Muscle of back (tissue), 11 donors: ENCODE measurements around the gene CEND1. TPM values are rescaled to one million over a fixed set of nuclear protein-coding genes. Genes with fewer than 3 reads are reported as not detected.

Experiments
- DNase-seq, 3 donors: peaks; one replicate each; pipeline versions ENCODE4 v3.0.0 to v3.0.0-alpha.2; 2013
- polyA plus RNA-seq, 10 donors: library from polyadenylated mRNA; unstranded; fragments of 120-200 nt; gene quantifications; one replicate each; pipeline ENCODE4 v1.2.1, GENCODE V29; 2013; ENCODE audit not compliant: insufficient read length in 10 of 10

Gene CEND1
- polyA plus RNA-seq, 10 donors, result 0.35 to 1.0 (median 0.60) TPM

DNA sequence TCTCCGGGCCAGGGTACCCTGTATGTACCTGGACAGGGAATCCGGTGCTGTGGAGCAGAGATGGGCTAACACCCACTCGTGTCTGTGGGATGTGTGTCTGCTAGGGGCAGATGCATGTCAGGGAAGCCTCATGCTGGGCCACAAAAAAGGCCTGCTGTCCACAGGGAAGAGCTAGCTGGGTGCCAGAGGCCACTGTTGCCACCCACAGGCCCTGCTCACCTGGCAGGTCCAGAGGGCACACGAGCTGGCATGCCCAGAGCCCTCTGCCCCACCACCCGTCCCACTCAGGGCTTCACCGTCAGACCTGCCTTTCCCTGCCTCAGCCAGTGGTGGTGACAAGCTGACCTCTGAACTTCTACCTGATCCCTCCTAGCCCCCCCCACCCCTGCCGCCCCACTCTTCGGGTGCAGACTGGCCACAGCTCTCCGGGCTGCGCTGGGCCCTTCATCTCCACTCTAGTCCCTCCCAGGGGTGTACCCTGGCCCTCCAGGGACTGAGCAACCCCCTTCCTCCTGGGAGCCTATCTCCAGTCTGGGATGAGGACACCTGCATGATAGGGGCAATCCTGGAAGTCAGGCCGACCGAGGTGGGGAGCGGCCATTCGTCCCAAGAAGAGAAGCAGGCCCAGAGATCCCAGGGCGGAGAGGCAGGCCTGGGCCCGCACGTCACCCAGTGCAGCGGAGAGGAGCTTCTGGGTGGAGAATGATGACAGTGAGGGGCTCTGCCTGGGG is 6.8 kb upstream of the CEND1 start:
- no peak for DNase-seq

DNA sequence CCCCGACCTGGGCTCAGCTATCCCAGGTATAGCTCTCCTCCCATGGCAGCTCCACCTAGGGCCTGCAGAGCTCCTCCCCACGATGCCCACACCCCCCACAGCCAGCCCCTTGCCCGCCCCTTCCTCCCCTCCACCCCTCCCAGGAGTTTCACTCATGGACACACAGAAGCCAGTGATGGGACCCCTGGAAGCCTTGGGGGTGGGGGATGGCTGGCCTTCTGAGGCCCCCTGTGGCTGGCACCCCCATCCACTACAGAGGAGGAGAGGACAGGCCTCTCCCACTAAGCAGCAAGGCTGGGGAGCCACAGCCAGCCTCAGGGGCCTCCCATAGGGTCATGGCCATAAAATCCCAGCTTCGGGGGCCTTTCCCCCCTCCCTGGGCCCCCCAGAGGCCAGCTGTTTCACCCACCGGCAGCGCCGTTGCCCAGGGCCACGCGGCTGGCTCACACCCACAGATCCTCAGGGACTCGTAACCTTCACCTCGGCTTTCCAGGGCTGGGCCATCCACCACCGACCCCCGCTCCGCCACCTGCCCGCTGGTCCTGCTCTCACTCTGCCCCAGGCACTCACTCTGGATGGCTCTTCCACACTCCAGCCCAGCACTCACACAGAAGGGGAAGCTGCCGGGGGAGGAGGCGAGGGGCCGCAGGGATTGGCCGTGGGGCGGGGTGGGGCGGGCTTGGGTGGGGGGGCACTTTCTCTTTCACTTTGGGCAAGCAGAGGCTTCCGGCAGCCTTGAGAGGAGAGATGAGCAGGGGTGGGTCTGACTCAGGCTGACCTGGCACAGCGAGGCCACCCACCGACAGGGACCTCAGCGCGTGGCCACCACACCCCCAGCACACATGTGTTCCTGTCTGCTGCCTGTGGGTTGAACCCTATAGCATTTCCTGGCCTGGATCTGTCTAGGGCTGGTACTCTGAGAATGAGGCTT is 6.0 kb upstream of the CEND1 start:
- DNase-seq, result peak; percentile 69 to 87 (median 77)

DNA sequence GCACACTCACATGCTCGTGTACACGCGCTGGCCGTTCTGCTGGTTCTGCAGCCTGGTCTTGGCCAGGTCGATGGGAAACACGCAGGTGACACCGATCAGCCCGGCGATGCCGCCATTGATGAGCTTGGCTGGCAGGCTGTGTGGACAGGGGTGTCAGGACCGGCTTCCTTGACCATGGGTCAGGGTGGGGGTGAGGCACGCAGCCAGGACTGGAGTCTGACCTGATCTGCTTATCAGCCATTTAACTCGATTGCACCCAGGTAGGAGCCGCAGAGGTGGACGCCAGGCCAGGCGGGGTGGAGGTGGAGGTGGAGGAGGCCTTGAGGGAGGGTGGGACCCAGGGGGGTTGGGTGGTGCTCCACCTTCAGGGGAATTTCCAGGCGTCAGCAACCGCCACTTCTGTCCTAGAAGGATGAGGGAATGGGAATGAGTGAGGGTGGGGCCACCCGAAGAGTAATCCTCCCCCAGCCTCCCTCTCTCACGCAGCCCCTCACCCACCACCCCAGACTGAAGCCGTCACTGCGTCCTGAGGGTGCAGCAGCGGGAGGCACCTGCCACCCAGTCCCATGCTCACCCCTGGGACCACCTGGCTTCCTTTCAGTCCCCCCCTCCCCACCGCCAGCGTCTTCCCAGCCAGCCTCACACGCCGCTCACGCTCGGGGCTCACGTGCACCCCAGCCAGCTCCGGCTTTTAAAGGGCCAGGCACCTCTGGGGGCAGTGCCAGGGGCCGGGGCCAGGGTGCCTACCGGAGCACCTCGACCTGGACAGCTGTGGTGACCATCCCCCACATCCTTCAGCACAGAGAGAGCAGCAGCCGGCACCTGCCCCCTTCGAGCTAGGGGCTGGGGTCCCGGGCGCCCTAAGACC is 5.1 kb upstream of the CEND1 start:
- no peak for DNase-seq

DNA sequence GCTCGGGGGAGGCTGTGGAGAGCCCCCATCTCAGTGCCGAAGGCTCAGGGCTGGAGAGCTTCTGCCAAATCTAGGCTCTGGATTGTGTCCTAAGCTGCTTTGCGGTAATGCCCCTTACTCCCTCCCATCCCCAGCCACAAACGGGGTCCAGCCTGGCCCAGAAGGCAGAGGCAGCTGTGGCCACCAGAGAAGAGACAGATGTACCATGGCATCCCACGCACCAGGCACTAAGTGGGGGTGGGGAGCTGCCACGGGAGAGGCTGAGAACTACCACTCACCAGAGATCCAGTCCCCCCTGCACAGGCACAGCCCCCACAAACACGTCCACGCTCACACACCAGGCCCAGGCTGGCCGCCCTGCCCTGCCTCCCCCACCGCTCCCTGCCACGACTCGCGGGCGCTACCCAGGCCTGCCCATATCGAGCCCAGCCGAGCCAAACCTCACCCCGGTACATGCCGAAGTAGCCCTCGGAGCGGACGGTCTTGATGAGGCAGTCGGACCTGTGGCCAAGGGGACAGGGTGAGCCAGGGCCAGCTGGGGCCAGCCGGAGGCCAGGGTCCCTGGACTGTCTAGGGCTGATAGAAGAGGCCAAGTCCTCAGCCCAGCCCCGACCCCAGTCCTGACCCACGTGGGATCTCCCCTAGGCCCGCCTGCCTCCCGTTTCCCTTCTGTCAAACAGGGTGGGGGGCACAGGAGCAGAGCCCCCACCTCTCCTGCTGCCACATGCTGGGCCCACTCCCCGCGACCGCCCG is 4.3 kb upstream of the CEND1 start:
- DNase-seq, result no peak

DNA sequence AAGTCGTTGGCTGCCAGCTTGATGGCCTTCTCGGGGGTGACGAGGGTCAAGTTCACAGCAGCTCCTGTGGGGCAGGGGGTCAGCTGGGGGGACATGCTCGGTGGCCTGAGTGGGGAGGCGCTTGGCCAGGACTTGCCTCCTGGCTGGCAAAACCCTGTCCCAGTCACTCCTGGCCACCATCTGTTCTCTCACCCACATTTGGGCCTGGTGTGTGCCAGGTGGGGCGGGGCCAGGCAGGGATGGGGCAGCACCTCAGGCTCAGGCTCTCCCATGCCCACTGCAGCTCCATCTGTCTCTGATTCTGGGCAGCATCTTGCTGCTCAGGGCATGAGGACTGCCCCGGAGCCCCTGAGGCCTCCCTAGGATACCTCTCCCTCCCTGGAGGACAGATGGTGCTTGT is 3.7 kb upstream of the CEND1 start:
- DNase-seq, result no peak

DNA sequence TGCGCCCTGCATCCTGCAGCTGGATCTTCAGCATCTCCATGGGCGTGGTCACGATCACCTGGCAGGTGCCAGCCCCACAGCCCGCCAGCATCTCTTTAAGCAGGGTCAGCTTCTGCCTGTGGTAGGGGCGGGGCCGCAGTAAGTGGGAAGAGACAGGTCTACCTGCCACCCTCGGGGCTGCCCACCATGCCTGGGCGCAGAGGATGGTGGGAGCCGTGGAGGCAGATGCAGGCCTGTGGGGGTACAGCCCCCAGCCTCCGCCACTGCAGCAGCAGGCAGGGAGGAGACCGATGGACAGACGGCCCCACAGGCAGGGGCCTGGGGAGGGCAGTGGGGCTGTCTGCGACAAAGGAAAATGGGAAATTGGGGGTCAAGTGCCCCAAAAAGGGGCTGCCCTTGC is 3.0 kb upstream of the CEND1 start:
- no peak for DNase-seq

DNA sequence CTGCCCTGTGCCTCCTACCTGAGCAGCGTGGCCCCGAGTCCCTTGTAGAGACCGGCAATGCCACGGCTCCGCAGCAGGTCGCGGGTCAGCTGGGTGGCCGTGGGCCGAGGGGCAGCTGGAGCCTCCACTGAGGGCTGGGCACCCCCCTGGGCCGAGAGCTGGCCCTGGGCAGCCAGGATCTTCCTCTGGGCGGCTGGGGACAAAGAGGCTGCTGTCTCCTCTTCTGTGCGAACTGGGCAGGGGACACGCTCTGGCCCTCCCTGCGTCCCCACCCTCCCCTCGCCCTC is 2.6 kb upstream of the CEND1 start:
- DNase-seq, result no peak

DNA sequence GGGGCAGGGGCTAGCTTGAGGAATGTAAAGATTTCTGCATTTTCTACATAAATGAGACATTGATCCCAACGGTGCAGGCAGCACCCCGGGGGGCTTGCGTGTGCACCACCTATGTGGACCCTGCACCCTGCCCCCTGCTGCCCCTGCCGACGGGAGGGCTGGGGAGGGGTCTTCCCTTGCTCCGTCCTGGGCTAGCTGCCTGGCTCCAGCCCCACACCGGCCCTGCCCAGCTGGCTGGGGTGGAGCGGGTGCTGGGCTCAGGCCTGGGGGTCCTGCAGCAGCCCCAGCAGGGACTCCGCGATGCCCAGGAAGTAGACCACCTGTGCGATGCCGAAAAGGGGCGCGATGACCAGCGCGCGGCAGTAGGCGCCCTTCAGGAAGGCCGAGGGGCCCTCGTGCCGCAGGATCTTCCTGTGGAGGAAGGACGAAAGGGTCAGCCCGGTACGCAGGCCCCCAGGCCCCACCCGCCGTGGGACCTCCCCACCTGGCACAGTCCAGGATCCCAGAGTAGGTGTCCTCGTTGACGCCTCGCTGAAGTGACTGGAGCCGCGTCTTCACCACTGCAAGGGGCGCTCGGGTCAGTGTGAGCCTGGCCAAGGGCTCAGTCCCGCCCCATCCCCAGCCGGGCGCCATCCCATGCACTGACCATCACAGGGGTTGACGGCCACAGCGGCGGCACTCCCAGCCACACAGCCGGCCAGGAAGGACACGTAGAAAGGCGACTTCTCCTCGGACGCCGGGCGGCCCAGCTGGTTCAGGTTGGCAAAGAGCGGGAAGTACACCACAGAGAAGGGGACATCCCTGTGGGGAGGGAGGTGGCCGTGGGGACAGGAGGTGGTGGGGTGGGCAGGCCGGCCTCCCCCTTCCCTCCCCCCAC is 2.0 kb upstream of the CEND1 start:
- DNase-seq, result no peak

DNA sequence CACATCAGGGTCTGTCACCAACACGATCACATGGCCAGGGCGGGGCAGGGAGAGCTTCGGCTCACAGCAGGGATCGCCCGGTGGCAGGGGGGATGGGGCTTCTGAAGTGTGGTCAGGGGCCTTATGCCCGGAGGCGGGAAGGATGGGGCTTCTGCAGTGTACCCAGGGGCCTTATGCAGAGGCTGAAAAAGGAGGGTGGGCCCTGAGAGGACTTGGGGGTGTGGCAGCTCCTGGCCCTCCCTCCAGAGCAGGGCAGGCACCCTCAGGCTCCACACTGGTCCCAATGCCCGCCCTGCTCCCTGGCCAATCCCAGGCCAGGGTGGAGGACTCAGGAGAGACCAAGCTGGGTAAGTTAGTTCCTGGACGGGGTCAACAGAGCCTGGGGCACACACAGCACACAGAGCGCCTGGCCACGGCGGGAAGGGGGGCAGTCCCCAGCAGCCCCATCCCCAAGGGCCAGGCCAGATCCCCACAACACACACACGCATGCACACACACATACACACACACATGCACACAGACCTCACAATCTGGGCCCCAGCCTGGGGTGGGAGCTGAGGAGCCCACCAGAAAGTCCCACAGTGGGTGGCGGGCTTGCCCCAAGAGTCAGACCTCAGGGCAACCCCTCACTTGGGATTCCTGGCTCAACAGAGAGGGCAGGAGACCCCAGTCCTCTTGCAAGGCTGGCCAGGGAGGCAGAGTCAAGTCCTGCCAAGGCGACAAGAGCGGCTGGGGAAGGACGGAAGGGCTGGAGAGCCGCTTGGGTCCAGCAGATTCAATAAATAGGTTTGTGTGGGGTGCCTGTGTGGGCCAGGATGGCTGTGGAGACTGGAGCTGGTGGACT is 1.1 kb upstream of the CEND1 start:
- no peak for DNase-seq

DNA sequence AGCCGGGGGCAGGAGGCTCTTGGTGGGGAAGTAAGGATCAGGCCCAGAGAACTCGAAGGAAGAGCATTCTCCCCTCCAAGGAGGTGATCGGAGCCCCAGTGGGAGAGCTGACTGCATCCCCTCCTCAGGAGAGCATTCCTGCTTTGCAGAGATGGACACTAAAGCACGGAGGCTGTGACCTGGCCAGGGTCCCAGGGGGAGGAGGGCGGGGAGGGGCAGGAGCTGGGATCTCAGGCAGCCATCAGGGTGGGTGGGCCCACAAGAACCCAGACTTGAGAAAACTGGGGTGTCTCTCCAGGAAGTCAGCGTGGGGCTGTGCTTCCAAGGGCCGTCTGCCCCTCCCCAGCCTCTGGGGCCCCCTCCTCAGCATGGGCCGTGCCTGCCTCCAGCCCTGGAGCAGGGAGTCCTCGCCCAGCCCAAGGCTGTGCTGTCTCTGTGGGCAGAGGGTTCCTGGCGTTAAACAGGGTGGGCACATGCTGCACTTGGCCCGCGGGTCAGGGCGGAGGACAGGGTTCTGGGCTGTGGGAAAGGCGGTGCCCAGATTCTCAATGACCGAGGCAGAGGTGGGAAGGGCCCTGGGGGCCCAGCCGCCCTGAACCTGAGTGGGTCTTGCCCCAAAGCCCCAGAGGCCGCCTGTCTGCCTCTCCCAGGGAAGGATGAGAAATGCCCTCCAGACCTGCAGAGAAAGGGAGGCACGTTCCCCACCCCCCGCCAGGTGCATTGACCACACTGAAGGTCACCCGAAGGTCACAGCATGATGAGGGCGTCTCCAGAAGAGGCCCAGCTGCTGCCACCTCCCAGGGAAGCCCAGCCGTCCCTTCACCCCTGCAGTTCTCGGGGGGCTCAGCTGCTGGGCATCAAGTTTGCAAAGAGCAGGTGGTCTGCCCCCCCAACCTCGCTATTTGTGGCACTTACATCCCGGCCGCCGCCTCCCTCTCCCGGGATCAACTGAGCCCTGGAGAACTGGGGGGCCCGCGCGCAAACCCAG is 643 bp downstream of the CEND1 start:
- DNase-seq, result no peak

DNA sequence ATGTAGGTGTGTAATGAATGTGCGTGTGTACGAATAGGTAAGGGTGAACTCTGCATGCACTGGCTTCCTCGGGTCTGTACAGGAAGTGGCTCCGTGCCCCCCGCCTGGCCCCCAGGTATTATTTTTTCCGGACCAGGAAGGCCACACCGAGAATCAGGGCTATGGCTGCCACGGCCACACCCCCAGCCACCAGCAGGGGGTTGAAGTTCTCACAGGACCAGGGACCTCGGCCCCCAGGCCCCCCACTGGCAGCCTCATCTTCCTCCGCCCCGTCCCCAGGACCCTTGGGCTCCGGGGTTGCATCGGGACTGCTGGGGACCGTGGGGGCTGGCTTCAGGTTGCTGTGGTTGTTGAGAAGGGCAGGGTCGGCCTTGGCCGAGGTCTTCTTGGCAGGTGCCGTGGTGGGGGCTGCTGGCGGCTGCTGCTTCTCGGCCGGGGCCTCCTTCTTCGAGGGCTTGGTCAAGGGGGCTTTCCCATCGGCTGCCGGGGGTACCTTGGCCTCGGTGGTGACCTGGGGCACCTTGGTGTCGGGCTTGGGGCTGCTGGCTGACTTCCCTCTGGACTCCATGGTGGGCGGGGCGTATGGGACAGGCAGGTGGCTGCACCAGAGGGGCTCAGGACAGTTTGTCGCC is 1.8 kb downstream of the CEND1 start:
- DNase-seq, result no peak

DNA sequence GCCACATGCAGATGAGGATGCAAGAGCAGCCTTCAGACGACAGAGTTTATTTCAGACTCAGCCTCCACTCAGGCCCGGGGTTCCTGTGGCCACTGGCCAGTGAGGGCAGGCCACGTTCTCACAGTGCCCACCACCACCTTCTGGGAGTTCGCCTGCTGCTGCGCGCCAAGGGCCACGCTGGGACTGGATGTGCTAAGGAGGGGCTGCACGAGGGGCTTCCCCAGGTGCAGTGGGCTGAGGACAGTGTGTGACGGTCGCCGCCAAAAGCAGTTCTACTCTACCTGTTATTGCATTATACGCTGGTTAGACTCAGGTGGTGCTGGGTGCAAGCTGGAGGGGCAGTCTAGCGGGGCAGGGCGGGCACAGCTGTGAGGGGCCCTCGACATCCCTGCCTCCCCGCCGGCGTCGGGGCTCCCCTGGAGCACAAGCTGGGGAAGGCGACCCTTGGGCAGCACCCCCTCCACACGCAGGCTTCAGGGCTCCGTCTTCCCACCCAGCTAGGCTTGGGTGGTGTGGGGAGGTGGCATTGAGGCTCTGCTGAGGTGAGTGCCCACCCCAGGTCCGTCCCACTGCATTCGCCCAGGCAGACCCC is 2.7 kb downstream of the CEND1 start:
- no peak for DNase-seq

DNA sequence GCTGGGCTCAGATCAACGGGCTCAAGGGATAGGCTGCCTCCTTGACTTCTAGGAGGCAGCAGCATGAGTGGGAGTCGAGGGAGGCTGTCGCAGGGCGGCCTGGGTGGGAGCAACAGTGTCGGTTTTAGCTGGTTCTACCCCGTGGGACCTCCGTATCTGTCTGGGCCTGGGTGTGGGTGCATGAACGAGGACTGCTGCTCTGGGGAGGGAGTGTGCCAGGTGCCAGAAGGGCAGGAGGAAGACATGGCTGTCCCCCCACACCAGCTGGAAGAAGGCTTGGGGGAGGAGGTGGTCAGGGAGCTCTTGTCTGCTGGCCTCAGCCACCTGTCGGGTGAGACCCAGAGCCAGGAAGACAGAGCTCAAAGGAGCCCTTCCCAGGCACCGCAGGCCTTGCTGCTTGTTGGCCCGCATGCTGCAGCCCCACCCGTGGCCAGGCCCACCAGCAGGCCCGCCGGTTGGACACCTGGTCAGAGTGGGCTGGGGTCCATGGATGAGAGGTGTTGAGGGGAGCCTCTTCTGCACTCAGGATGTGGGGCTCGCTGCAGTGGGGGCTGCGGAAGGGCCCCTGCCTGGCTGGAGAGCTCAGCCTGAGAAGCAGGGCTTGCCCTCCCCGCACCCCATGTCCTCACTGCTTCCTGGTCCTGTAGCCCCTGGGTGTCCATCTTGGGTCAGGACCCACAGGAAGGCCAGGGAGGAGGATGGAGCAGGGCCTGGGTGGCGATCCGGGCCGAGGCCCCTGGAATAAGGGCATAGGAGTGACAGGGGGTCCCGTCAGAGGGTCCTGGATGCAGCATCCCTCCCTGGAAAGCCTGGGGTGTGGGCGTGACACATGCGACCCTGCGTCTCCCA is 3.4 kb downstream of the CEND1 start:
- DNase-seq, result no peak

DNA sequence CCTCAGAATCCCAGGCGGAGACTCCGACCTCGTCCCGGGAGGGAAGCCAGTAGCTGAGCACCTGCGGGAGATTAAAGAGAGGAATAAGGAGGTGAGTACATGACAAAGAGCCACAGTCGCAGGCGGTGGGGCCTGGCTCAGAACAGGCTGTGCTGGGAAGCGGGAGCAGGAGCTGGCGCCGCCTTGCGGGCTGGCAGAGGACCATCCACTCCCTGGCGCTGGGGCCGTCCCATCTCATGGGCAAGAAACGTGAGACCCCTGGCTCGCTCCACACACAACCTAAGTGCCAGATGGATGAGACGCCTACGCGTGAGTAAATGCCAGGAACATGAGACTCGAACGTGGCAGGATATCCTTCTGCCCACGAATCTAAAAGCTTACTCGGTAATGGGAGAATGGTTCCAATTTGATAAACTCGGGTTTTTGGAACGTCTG is 6.3 kb downstream of the CEND1 start:
- DNase-seq, result peak; percentile 72 to 88 (median 76)

DNA sequence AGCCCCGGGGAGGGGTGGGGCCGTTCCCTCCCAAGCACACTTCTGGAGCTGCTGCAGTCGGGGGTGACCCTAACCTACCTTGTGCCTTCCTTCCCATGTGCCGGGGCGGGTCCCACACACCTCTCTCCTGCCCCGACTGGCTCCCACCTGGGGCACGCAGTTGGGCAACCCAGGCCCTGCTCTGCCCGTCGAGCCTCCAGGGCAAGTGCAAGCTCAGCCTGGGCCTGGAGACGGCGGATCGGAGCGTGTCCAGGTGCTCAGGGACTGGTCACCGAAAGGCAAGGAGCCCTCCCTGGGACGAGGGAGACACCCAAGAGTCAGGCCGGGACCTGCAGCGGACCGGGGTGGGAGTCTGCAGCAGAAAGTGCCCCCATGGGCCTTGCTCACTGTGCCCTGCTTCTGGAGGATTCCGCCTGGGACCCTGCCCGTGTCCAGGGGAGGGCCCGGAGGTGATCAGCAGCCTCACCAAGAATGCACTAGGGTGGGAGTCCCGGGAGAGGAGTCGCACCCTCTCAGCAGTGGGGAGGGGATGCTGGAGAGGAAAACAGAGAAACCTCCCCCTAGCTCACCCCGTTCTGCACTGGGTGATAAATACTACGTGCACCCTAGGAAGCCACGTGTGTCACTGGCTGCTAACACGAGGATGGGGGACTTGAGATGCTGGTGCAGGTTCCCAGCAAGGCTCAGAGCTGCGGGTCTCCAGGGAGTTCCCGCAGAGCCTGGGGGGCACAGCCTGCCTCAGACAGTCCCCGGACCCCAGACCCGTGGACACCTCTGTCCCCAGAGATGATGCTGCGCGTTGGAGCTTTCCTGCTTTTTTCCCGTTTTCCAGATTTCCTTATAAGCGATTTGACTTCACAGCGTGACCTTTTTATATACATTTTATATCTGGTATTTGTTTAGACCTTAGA is 7.4 kb downstream of the CEND1 start:
- DNase-seq, result no peak
